Retinal pigment epithelial cell (primary cell): ENCODE results near the gene TULP4.

Experiments
- DNase-seq: peaks from one replicate; pipeline ENCODE4 v3.0.0-alpha.2; 2010; ENCODE audit warnings: low read depth
- H3K4me3 ChIP-seq: 2 replicates; pipeline ENCODE4 v1.5.1; 2011; ENCODE audit warnings: mild to moderate bottlenecking, low read length, control low read depth, moderate library complexity
- CTCF ChIP-seq: conservative IDR thresholded peaks from 2 replicates; pipeline ENCODE4 v1.5.1; 2011; ENCODE audit warnings: low read depth, low read length, control low read depth, inconsistent platforms

TULP4 gene

DNA sequence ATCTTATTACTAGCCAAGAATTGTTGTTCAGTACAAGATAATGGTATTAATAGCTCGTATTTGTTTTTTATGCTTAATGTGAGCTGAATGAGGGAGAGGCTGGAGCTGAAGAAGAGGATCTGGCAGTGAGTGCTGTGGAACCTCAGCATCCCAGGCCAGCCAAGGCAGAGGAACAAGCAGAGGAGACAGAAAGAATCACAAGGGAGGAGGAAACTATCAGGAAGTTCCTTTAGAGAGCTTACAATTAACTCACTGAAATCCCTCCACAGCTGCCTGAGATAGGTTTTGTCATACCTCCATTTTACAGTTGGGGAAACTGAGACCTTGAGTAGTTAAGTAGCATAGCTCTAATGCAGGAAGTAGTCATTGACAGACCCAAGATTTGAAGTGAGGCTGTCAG is 39.9 kb upstream of the TULP4 start:
- no peak overlapping the region for H3K4me3 ChIP-seq
- no peak for DNase-seq
- no peak for TF ChIP-seq CTCF

DNA sequence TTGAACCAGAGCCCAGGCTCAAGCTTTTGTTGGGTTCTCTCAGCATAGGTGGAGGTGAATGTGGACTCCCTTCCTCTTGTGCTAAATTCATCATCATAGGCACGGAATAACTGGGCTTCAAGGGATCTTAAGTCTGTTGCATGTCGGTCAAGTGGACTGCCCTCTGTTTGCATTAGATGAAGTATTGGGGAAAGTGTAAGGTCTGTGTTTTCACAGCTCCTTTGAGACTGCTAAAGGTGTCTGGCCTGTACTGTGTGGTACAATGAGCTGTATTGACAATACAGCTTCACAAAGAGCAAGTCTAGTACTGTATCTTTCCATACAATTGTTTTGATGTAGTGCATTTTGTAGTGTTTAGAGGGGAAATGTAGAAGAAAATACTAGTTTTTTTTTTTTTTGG is 34.3 kb upstream of the TULP4 start:
- no peak overlapping the region for H3K4me3 ChIP-seq
- TF ChIP-seq CTCF: no peak
- DNase-seq: no peak

GRCh38 chr6:158279615-158280014 is 32.6 kb upstream of the TULP4 start:
- DNase-seq: no peak
- H3K4me3 ChIP-seq: no peak overlapping the region
- TF ChIP-seq CTCF: no peak

- no peak overlapping the region for H3K4me3 ChIP-seq
- TF ChIP-seq CTCF: no peak
- DNase-seq: no peak
These were observed 28.8 kb upstream of the TULP4 start for GRCh38 chr6:158283304-158283980.

GRCh38 chr6:158284007-158284875 is 28.0 kb upstream of the TULP4 start:
- H3K4me3 ChIP-seq: no peak overlapping the region
- DNase-seq: peak; percentile 71
- no peak for TF ChIP-seq CTCF

- no peak overlapping the region for H3K4me3 ChIP-seq
- no peak for DNase-seq
- TF ChIP-seq CTCF: no peak
These were observed 27.2 kb upstream of the TULP4 start for GRCh38 chr6:158284876-158285655.
